Right renal pelvis (tissue), 4 donors: ENCODE results near the gene PROM2. TPM values are rescaled to one million over a fixed set of nuclear protein-coding genes. Genes with fewer than 3 reads are reported as not detected.
"Not testable (repeated sequence)": the region's sequence is repeated elsewhere in the genome, so short reads cannot be mapped to it uniquely, and the experiment has no call there.

ENCODE experiments used
- DNase-seq, 4 donors: peaks; one replicate each; pipeline ENCODE4 v3.0.0-alpha.2; 2013; ENCODE audit warnings: low read depth in 4 of 4, low spot score in 3 of 4, missing footprints in 1 of 4
- polyA plus RNA-seq, 4 donors: library from polyadenylated mRNA; unstranded; fragments of 120-200 nt; gene quantifications; one replicate each; pipeline ENCODE4 v1.2.1, GENCODE V29; 2013; ENCODE audit not compliant: insufficient read length in 4 of 4

PROM2 gene, protein sequence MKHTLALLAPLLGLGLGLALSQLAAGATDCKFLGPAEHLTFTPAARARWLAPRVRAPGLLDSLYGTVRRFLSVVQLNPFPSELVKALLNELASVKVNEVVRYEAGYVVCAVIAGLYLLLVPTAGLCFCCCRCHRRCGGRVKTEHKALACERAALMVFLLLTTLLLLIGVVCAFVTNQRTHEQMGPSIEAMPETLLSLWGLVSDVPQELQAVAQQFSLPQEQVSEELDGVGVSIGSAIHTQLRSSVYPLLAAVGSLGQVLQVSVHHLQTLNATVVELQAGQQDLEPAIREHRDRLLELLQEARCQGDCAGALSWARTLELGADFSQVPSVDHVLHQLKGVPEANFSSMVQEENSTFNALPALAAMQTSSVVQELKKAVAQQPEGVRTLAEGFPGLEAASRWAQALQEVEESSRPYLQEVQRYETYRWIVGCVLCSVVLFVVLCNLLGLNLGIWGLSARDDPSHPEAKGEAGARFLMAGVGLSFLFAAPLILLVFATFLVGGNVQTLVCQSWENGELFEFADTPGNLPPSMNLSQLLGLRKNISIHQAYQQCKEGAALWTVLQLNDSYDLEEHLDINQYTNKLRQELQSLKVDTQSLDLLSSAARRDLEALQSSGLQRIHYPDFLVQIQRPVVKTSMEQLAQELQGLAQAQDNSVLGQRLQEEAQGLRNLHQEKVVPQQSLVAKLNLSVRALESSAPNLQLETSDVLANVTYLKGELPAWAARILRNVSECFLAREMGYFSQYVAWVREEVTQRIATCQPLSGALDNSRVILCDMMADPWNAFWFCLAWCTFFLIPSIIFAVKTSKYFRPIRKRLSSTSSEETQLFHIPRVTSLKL
- 10 to 100 TPM; 24.9 to 45.1 (median 34.7) TPM for polyA plus RNA-seq

GRCh38 chr2:95274291-95275150 is at the start of gene PROM2:
PROM2 (plus strand) TSS chr2:95274449; CDS start chr2:95274586, 137 bp downstream.
- peak in 3 of 4 donors; percentile 43 to 65 (median 61) for DNase-seq

DNA sequence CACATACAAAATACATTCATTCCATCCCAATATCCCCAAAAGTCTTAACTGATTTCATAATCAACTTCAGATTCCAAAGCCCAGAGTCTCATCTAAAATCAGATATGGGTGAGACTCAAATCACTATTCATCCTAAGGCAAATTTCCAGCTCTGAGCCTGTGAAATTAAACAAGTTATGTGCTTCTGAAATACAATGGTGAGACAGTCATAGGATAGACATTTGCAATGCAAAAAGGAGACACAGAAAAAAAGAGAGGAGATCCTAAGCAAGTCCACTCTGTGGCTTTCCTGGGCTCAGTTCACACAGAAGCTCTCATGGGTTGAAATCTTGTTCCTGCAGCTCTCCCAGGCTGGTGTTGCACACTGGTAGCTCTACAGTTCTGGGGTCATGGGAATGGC is 48.6 kb upstream of the PROM2 start:
- DNase-seq, result no peak

GRCh38 chr2:95231723-95232122 is 42.5 kb upstream of the PROM2 start:
- DNase-seq, result peak; percentile 27 to 47 (median 34)

- no peak for DNase-seq
Observed at GRCh38 chr2:95232232-95232631, 42.0 kb upstream of the PROM2 start.

- no peak for DNase-seq
Observed at GRCh38 chr2:95234286-95234785, 39.9 kb upstream of the PROM2 start.

DNA sequence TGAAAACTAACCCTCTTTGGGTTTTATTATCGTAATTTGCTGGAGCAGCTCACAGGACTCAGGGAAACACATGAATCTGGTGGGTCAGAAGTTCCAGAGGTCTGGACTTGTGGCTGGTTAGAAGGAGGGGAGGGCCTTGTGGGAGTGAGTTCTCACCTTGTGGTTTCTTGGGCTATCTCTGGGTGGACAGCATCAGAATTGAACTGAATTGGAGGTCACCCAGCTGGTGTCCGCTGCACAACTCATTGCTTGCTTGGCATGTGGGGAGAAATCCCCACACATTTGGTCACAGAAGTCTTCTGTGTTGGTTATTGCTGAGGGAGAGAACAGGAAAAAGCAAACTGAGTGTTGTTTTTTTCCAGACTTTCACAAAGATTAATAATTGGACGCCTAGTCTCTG is 39.4 kb upstream of the PROM2 start:
- DNase-seq, result no peak

GRCh38 chr2:95238131-95238530 is 36.1 kb upstream of the PROM2 start:
- DNase-seq, result no peak

GRCh38 chr2:95240091-95240490 is 34.2 kb upstream of the PROM2 start:
- DNase-seq, result no peak

DNA sequence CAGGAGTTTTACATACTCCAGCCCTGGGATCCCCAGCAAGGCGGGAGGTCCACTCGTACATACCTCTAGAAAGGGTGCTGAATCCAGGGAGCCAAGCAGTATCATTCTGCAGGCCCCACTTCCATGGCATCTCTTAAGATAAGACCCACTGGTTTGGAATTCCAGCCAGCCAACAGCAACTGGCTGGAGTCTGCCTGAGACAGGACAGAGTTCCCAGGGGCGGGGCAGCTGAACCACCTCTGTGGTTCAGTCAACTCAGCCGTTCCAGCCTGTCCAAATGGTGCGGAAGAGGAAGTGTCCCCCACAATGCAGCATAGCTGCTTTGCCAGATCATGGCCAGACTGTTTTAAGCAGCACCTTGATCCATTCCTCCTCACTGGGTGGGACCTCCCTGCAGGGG is 33.7 kb upstream of the PROM2 start:
- DNase-seq, result no peak

DNA sequence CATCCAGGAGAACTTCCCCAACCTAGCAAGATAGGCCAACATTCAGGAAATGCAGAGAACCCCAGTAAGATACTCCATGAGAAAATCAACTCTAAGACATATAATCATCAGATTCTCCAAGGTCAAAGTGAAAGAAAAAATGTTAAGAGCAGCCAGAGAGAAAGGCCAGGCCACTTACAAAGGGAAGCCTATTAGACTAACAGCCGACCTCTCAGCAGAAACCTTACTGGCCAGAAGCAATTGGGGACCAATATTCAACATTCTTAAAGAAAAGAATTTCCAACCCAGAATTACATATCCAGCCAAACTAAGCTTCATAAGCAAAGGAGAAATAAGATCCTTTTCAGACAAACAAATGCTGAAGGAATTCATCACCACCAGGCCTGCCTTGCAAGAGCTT is 32.2 kb upstream of the PROM2 start:
- DNase-seq, result not testable (repeated sequence)

- no peak for DNase-seq
Observed at GRCh38 chr2:95258271-95258670, 16.0 kb upstream of the PROM2 start.

DNA sequence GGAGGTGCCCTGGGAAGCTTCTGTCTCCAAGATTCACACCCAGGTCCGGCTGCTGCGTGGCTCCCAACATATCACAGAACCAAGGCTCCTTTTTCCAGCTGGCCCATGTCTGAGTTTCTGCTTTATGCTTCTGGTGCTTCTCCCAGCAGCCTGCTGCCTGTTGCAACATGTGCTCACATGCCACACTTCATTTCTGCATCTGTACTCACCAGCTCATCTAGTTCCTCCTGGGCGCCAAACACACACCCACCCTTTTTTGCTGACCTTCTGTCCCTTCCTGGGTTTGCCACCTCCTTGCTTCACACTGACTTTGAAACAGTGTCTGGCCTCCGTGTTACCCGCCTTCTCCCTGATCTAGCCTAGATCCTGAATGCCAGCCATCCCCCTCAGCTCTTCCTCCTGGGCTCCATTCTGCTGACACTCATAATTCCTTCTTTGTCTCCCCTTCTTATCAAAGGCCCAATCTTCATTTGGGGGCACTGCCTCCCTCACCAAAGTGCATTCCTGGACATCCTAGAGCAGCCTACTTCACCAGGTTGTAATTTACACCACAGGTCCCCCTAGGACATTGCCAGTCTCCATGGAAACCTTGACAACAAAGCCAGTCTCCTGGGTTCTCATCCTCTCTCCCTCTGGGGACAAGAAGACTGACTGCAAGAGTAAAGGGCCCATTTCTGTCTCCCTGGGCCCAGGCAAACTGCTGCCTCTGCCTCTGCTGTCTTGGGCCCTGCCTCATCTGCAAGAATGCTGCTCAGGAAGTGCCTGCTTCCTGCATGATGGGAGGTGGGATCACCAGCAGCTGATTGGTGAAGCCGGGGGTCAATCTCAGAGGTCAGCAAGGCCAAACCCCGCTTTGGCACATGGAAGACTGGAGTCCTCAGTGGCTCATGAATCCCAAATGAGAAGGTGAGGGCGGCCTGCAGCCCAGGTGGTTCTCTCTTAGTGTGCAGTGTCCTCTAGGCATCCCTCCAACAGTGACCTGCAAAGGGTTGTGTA is 13.9 kb upstream of the PROM2 start:
- DNase-seq, result no peak

DNA sequence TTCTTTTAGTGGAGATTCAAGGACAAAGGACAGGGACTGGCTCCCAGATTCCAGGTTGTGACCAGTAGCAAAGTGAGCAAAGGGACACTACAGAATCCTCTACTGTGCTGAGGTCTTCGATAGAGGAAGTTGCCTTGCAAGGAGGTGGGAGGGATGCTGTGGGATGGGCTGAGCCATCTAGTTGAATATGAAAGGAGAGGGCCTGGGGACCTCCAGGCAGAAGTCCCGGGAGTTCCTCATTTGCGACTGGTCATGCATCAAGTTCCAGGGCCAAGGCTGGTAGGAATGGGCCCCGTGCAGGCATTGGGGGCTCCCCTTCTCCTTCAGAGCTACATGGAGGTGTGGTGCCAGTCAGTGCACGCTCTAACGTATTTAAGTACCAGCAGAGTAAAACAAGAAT is 12.6 kb upstream of the PROM2 start:
- no peak for DNase-seq

DNA sequence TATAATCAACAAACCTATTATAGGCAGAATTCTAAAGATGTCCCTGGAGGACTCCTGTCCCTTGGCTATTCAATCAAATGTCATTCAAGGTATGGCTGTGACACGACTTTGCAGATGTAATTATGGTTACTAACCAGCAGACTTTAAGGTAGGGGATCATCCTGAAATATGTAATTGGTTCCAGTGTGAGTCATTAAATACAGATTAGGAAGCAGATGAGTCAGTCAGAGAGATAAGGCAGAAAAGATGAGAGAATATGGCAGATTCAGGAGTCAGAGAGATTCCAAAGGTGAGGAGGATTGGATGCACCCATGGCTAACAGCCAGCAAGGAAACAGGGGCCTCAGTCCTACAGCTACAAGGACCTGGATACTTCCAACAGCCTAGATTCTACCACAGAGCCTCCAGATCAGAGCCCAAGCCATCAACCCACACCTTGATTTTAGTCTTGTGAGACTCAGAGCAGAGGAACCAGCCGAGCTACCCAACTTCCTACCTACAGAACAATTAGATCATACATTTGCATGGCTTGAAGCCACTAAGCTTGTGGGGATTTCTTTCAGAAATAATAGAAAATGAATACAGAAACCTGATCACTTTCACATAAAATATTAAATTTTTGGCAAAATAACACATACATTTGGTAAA is 11.2 kb upstream of the PROM2 start:
- no peak for DNase-seq

DNA sequence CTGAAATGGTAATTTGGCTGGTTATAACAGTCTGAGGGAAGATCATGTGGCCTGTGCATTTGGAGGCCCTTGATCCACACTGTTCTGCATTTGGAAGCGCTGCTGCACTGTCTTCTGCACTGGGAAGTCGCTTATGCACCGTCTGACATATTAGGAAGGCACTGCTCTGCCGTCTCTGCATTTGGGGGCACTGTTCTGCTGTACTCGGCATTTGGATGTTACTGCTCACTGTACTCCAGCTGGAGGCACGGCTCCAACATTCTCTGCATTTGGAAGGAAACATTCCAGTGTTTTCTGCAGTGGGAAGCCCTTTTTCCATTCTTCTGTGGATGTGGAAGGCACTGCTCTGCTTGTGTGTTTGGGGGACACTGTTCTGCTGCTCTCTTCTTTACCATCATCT is 9.6 kb upstream of the PROM2 start:
- DNase-seq, result no peak

DNA sequence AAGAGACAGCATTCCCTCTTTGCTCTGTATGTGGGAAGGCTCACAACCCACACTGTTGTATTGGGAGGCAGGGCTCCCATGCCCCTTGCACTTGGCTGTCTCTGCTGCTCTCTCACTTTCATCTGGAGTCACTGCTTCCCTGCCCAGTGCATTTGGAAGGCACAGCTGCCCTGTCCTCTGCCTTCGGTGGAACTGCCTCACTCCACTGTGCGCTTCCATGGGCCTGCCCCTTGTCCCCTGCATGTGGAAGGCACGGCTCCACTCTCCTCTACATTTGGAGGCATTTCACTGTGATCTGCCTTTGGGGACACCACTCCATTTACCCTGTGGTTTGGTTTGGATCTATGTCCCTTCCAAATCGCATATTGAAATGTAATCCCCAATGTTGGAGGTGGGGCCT is 9.1 kb upstream of the PROM2 start:
- no peak for DNase-seq

- DNase-seq, result no peak
Observed at GRCh38 chr2:95266781-95267430, 7.3 kb upstream of the PROM2 start.

- no peak for DNase-seq
Observed at GRCh38 chr2:95267458-95268210, 6.6 kb upstream of the PROM2 start.
